GM19043 (cell line): ENCODE data around the gene FAF1.
"Not testable (repeated sequence)": the region's sequence is repeated elsewhere in the genome, so short reads cannot be mapped to it uniquely, and the experiment has no call there.

Experiments used
- ATAC-seq: cut with Tn5 transposase; IDR thresholded peaks from one replicate; pipeline ENCODE4 v1.9.1; 2021; ENCODE audit warnings: low read depth; ENCODE audit not compliant: unreplicated experiment

The FAF1 gene

DNA sequence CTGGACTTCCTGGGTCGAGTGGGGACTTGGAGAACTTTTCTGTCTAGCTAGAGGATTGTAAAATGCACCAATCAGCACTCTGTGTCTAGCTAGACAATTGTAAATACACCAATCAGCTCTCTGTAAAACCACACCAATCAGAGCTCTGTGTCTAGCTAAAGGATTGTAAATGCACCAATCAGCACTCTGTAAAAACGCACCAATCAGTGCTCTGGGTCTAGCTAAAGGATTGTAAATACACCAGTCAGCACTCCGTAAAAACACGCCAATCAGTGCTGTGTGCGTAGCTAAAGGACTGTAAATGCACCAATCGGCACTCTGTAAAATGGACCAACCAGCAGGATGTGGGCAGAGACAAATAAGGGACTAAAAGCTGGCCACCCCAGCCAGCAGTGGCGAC is 243.6 kb downstream of the FAF1 start:
- ATAC-seq = not testable (repeated sequence)

DNA sequence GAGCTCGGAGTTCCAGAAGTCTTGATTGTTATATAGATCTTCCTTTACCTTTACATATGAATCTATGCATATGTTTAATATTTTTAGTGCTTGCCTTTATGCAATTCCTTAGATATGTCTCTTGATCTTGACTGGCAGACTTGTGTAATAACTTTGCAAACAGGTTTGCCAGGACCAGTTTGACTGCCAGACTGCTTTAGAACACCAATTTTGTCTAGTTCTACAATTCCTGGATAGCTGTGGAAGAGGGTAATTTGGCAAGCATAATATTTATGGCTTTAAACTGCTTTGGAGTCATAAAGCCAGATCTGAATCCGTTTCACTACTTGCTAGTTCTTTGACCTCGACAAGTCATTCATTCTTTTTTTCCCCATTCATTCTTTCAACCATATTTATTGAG is 250.0 kb downstream of the FAF1 start:
- no peak for ATAC-seq

DNA sequence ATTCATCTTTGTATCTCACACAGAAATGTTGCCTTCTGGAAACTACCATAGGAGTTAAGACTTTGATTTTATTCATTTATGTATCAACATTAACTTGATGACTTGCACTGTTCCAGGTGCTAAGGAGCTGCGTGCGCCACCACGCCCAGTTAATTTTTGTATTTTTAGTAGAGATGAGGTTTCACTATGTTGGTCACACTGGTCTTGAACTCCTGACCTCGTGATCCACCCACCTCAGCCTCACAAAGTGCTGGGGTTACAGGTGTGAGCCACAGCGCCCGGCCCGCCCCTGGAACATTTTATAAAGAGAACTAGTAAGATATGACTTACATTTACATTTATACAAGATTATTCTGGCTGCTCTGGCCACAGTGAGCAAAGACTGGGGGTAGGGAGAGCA is 252.2 kb downstream of the FAF1 start:
- no peak for ATAC-seq

DNA sequence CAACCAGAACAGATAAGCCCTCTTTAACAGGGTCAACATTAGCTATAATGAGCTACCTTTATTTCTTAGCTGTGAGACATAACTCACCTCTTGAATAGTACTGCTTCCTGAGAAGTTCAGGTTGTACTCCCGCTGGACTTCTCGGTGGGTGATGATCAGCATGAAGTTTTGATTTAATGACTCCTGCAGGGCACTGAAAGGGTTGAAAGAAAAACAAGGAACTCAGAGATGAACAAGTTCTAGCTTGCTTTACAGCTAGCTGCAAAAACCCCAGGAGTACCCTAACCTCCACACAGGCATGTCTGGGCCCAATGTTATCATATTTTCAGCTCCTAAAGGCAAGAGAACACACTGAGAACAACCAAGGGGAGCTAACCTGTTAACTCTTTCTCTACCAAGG is 254.4 kb downstream of the FAF1 start:
- ATAC-seq = no peak

DNA sequence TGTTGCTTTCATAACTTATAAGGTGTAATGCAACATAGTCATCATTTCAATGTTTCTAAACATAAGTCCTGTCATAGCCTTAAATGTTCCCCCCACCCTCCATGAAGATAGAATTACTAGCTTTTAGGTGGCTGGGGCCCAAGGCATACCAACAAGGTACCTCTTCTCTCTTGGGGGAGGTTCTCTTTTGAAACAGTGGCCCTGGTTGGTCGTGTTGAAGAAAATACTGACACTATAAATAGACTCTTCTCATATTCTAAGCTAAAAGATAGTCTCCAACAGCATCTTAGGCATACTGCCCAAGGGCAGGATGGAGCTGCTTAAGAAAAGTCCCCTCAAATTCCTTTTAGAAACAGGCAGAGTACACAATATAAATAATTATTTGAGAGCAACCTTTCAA is 255.0 kb downstream of the FAF1 start:
- no peak for ATAC-seq

DNA sequence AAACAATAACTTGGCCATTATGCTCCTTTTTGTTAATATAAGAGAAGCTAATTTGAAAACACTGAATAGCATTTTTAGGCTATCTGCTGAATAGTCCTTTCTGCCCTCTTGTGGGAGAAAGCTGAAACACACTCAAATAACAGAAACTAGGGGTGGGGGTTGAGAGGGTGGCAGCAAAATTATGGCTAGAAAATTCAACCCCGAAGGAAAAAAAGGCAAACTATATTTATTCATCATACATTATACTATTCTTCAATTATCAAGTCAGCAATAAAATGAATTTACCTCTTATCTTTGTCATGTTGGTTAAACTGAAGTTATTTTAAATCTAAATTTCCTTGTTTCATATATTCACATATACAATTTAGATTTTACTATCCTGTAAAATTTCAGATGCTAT is 255.9 kb downstream of the FAF1 start:
- ATAC-seq = no peak

DNA sequence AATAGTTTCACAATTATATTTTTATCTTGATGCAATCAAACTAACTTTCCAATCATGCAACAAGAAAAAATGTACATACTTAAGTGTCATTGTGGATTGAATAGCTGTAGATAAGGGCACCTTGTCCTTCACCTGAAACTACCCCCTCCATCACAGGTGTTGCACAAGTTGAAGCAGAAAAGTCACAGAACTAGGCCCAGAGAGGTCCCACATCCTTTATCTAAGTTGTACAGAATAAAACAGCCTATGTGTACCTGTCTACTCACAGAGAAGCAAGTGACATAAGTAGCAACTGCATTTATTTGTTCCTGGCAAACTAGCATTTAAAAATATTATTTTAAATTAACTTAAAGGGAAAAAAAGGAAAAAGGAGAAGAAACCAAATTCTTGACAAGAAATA is 256.8 kb downstream of the FAF1 start:
- ATAC-seq = no peak

DNA sequence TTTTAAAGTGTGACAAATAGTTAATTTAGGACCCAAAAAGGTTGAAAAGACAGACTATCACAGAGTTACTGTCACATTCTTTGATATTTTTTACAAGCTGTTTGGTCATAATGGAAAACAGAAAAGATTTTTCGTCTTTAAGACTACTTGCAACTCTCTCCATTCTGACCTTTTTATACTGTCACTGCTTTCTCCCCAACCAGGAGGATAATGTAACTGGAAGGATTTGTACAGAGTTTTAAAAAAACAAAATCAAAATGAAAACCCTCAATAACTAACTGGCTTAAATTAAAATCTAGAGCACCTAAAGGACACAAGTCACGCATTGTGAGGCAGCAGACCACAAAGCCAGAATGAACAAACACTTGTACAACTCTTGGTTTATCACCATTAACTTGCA is 257.7 kb downstream of the FAF1 start:
- ATAC-seq = no peak

DNA sequence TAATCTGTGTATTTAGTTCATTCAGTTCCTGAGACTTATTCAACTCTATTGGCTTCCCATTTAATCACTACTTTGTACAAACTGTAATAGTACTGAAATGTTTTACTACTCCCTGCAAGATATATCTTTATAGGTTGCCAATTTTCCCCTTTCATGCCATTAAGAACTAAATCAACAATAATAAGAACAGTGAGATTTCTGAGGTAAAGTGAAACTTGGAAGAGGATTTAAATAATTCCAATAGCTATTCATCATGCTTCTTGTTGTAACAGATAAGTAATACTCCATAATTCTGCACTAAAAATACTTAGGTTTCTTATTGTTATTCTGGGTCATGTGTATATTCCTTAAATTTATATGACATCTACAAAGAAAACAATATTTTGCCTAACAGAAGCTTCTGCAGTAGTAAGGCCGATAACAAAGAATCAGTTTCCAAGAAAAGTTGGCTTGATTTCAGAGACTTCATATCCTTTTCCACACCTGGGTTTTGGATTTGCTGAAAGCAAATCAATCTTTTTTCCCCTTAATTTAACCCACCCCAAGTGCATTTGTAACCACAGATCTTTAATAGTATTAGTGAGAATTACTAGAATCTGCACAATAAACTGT is 258.3 kb downstream of the FAF1 start:
- ATAC-seq = no peak

DNA sequence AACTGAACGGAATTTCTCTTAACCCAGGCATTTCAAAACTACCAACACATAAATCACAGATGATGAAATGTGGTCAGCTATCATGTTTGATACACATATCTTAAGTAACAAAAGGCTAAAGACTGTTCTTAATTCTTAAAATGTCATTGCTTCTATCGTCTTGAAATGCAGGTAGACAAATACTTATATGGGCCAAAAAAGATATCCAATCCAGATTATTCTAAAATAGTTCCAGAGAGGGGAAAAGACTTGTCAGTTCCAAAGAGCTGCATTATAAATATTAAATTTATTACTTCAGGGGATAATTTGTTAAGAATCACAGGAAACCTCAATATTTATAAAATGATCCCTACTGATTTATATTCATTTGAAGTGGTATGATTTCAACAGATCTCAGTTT is 259.4 kb downstream of the FAF1 start:
- no peak for ATAC-seq

DNA sequence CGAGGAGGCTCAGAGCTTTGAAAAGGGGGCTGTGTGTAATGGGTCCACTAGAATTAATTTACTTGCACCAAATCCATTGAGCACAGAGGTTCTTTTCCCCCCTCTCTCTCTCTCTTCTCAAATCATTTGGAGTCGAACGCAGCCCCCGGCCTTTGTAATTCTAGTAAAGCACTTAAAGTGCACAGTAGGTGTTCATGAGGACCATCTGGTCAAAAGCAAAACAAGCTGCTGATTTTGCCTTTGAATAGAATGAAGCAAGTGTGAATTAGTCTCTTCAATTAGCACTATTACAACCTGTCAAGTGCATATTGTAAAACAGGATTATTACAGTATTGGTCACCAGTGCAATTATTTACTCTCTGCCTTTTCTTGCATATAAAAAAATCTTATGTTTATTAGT is 259.9 kb downstream of the FAF1 start:
- no peak for ATAC-seq

DNA sequence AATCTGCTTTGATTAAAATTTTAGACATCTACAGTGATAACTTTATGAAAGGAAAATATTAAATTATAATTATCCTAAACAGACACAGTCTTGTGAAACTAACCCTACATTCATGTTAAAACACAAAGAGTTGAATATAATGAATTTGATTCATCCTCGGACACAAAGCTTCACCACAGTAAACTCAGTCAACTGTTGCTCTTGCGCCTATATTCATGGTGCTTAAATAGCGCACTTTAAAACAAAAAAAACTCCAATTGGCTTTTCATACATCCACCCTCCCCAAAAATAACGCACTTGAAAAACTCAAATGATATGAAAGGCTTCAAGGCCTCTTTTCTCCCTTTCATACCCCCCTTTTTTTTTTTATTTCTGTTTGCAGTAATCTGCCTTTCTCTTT is 260.3 kb downstream of the FAF1 start:
- no peak for ATAC-seq

DNA sequence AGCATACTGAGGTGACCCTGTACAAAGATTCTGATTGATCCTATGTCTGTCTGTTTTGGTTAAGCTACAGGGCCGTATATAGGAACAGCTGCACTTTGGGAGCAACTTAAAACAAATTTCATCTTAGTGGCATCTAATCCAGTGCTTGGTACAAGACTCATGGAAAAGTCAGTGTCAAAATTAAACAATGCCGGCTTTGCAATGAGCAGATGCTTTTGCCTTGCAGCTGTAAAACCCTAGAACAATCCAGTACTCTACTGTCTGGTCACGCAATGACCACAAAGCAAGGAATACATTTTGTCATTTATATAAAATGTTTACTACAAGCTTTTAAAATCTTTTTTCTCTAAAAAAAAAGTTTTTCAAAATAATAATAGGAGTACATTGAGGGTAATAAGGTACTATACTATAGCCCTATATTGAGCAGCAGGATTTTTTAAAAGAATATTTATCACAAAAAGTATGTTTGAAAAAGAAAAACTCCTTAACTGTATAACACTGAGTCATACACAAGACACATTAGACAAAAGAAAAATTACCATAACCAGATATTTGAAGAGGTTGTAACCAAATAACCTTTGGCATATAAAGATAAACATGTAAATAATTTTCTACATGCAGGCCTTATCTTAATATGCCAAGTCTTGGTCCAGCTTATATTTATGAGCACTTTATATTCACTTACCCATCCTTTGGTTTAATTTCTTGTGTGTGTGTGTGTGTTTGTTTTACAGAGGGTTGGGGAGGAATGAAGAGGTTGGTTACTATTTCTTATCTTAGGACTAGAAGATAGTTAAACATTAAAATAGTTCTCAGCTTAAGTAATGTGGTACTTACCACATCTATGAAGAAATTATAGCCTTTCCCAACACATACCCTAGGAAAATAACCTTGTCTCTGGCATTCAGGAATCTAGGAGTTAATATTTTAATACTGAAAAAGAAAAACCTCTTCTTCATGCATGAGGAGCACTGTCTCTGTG is 262.3 kb downstream of the FAF1 start:
- ATAC-seq = no peak

DNA sequence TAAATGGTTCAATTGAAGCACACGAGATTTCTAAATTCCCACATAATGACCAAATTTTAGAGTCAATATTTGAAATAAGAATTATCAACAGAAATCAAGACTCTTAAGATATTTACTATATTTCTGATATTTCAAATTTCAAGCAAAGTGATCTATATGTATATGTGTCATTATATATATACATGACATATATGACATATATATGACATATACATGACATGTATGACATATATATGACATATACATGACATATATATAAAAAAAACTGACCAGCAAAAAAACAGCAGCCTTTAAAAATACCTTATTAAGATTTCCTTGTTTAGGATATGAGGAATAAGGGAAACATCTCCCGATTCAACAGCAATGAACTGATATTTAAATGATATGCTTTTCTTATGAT is 266.2 kb downstream of the FAF1 start:
- no peak for ATAC-seq

DNA sequence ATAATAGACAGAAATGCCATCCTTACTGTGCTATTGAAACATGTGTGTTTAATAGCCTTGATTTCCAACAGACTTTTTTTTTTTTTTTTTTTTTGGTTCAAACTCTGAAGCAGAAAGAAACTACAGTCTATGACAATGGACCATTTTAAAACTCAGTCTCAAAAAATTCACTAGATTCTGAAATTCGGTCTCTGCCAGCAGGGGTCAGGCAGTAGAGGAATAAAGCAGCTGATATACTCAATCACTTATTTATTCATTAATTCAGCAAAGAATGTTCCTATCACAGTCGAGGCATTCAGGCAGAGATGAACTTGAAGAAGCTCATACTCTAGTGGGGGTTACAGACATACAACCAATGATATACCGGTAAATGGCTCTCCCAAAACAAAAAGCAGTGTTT is 275.9 kb downstream of the FAF1 start:
- no peak for ATAC-seq

DNA sequence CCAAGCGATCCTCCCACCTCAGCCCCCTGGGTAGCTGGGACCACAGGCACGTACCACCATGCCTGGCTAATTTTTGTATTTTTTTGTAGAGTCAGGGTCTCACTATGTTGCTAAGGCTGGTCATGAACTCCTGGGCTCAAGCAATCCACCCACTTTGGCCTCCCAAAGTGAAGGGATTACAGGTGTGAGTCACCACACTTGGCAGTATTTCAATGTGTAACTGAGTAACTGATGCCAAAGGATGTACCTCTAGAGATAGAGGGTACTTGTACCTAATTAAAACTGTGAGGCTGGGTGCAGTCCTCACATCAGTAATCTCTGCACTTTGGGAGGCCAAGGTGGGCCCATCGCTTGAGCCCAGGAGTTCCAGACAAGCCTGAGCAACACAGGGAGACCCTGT is 278.1 kb downstream of the FAF1 start:
- no peak for ATAC-seq

DNA sequence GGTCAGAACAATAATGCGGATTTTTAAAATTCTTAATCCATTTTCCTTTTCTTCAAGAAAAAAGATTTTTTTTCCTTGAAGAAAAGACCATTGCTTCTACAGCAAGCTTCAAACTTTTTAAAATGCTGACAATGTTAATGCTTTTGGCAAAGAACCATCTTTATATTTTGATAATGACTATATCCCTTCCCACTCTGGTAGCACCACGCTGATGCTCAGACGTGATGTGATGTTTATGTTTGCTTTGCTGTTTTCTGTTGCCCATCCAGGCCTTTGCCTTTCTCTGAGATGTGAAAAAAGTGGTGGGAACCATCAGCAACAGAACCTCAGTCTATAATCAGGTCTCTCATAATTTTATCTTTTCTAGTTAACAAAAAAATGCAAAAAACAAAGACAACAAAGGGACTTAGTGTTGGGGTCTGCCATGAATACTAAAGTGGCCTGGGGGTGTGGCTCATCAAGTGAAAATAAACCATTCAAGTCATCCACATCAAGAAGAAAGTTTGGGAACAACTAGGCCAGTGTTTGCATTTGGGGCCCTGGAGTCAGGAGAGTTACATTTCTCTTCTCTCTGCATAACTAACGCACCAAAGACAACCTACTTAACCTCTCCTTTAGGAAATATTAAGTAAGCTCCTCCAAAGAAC is 292.2 kb downstream of the FAF1 start:
- no peak for ATAC-seq

DNA sequence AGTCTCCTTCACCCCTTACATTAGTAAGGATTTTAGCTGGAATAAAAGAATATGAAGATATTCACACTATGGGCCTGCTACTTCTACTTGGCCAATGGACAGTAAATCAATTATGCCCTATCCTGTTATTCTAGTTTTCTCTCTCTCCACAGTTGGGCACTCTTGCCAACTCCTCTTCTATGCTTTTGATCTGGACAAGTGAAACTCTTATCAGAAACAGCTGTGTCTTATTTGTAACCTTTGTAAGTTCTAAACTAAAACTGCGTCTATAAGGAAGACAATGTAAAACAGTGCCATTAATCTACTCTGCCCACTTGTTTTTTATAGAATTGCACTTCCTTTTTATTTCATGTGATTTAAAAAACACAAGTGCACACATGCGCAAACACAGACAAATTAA is 292.8 kb downstream of the FAF1 start:
- ATAC-seq = no peak

DNA sequence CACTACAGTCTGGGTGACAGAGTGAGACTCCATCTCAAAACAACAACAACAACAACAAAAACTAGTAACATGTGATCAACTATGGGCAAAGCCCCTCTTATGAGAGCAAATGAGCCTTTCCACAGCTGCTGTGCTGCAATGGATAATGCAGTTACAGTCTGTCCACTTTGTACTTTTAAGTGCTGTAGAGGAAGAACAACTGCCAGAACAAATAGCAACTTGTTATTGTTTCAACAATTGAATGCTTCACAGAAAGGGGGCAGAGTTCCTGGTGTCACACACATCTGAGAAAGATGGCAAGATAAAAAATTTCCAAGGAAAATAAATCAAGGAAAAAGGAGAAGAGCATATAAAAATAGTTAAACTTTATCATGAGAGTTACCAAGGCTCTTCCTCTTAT is 293.2 kb downstream of the FAF1 start:
- no peak for ATAC-seq

DNA sequence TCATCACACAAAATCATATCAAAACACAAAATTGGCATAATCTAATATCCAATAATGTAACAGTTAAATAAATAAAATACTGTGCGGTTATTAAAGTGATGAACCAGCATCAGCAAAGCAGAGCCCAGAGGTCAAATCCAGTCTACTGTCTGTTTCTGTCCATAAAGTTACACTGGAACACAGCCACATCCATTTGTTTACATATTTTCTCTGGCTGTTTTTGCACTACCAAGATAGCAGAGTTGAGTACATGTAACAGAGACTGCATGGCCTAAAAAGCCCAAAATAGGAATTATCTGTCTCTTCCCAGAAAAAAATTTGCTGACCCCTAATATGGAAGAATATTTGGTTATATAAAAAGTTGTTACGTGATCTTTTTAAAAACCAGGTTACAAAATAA is 294.7 kb downstream of the FAF1 start:
- ATAC-seq = no peak

DNA sequence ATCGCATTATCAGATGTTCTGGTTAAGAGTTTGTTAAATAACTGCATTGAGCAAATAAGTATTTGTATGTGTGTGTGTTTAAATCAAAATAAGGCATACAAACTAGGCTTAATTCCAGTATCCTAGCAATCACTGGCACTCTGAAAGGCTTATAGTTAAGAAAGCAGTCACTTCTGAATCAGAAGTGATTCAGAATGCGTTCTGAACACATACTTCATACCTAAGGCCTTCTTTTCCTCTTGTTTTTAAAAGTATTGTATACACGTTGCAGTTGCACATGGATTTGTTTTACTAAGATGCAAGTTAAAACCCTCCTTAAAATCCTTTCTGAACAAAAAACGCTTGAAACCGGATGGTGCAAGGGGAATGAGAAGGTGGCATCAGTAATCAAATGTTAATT is 298.4 kb downstream of the FAF1 start:
- no peak for ATAC-seq
